HUDEP-2 (cell line): ENCODE measurements around the gene PAX2.

Source experiments
- DNase-seq, 76 experiments: peaks; one replicate each; lab custom pipeline; 2025; ENCODE audit not compliant: unreplicated experiment in 76 of 76; lab: John Stamatoyannopoulos, UW

The PAX2 gene

GRCh38 chr10:100749309-100750217 lies 4.2 kb downstream of the PAX2 start:
- DNase-seq, result no peak

GRCh38 chr10:100750291-100751210 lies 5.2 kb downstream of the PAX2 start:
- no peak for DNase-seq

DNA sequence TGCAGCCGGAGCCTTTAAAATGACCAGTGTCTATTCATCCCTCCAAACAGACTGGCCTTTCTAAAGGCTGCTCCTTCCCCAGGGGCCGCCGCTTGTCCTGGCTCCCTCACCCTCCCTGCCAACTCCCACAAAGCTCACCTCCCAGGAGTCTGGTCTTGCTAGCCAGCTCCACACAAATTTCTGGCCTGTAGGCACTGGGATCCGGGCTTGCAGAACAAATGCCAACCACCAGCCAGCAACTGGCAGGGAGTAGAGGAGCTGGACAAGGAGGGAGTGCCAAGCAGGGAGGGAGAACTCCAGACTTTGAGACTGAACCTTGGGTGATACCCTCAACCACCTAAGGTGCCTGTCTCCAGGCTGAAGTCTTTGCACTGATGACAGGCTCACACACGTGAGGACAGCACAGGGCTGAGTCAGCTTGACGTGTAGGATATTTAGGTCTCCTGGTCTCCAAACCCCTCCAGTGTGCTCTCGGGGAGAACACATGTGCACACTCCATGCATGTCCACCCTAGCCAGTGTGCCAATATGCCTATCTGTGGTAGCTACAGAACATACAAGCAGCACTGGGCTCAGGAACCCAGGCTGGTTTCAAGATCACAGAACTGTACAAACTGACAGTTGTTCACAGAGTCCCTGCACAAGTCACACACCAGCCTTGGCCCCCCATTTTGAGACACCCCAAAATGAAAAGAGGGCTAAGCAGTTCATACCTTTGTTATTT lies 6.0 kb downstream of the PAX2 start:
- no peak for DNase-seq

GRCh38 chr10:100755821-100756220 lies 10.4 kb downstream of the PAX2 start:
- no peak for DNase-seq

DNA sequence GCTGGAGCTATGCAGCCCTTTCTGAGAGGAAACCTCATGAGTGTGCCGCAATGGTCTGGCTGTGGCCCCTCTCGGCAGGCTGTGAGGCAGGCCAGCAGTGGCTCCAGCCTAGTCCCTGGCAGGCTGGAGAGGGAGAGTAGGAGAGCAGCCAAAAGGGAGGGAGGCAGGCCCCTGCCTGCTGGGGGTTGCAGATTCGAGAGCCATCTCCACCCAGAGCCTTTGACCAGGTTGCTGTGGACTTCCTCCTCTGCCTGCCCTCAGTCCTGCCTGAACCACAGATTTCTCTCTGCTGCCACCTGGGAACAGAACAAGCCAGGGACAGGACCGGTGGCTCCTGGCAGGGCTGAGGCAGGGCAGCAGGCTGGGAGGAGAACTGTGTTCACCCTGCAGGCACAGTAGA lies 13.9 kb downstream of the PAX2 start:
- no peak for DNase-seq

GRCh38 chr10:100760726-100761125 lies 15.3 kb downstream of the PAX2 start:
- no peak for DNase-seq

DNA sequence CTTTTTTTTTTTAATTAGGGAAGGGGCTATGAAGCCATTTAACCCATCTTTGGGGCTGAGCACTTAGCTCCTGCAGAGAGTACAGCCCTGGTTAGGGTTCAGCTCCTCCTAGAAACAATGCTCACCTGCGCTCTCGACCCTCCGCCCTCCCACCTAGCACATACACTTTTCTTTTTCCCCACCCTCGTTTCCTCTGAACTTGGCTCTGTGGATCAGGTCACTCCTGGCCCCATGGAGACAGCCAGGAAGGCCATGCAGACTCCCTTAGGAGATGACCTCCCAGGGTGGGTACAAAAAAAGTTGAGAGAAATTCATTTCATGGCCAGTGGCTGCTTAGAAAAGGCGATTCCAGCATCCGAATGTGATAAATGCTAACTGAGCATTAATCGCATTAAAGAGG lies 15.8 kb downstream of the PAX2 start:
- DNase-seq, result no peak

DNA sequence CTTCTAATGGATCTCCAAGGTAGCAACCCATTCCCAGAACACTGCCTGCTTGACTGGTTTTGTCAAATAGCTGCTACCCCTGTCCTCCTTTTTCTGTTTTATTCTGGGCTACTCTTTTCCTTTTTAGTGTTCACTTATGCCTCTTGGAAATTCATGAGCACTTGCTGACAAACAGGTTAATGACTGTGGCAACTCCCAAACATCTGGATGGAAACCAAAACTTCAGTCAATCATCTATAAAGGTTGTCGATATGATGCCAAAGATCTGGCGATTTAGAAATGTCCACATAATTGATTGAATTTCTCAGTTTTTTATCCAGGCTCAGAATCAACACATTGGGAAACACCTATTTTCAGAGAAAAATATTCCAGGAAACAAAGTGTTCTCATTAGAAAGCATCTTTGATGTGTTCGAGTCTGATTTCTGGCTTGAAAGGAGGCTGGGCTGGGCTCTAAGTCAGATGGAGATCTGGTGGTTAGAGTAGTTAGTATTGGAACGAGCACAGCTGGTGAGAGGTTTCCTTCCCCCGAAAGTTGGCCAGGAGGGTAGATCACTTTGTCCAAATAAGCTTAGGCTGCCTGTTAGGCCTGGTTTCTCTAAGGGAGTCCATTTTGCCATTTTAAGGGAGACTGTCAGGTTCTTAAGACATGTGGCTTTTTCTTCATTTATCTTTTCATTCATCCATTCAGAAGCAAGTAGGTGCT lies 17.8 kb downstream of the PAX2 start:
- DNase-seq, result no peak

GRCh38 chr10:100766693-100767421 lies 21.5 kb downstream of the PAX2 start:
- DNase-seq, result no peak

GRCh38 chr10:100767422-100767775 lies 22.0 kb downstream of the PAX2 start:
- no peak for DNase-seq

DNA sequence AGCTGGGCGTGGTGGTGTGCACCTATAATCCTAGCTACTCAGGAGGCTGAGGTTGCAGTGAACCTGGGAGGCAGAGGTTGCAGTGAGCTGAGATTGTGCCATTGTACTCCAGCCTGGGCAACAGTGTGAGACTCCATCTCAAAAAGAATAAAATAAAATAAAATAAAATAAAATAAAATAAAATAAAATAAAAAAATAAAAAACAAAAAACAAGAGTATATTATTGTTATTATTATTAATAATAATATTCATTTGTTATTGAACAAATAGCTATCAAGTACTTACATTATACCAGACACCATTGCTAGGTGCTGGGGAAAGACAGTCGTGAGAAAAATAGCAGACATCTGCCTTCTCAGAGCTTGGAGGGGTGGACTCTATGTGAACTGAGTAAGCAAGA lies 24.1 kb downstream of the PAX2 start:
- DNase-seq, result no peak

DNA sequence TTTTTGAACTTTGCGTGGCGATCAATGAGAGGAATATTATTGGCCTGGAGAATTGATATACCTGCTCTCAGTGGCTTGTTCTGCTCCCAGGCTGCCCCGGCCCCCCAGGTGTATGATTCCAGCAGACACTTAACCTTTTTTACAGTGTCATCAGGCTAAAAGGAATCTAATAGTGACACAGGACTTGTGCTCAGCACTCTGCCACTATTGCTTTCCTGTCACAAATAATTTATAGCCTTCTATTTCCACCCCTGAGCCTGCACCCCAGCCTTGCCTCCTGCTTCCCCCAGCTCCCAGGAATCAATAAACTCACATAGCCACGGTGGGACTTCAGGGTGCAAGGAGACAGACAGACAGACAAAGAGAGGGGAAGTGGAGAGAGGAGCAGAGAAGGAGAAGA lies 28.3 kb downstream of the PAX2 start:
- no peak for DNase-seq

DNA sequence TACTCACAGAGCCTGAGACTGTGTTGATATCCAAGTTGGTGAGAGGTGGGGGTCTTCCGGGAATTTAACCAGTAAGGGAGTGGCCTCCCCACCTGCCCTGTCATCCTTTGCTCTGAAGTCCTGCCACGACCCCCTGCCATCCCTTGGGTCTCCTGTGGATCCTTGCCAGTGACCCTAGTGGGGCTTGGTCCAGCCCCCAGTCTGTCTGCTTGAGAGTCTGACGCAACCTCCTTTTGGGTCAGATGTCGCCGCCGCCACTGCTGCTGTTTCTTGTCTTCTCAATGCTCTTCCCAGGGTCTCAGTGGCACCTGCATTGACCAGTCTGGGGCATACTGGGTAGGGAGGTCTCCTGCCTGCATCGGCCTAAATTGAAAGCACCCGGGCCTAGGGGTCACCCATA lies 28.8 kb downstream of the PAX2 start:
- DNase-seq, result no peak

- DNase-seq, result no peak
These were observed 29.5 kb downstream of the PAX2 start for GRCh38 chr10:100774876-100775275.

- DNase-seq, result no peak
These were observed 30.0 kb downstream of the PAX2 start for GRCh38 chr10:100775386-100775785.

DNA sequence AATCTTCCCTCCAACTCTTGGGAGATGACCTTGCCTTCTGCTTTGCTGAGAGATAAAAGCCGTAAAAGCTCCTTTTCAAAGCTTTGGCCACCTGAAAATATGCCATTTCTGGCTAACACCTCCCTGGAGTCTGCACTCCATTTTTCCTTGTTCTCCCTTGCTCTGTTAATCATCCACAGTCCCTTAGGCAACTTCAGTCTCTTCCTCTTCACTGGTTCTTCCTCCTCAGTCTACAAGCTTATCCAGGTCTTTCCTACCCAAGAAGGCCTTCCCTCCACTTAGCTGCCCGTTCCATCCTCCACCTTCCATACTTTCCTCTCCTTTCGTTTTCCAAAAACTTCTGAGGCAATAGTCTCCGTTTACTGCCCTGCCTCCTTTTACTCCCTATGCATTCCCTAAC lies 30.5 kb downstream of the PAX2 start:
- no peak for DNase-seq

- DNase-seq, result no peak
These were observed 31.3 kb downstream of the PAX2 start for GRCh38 chr10:100776671-100777070.

DNA sequence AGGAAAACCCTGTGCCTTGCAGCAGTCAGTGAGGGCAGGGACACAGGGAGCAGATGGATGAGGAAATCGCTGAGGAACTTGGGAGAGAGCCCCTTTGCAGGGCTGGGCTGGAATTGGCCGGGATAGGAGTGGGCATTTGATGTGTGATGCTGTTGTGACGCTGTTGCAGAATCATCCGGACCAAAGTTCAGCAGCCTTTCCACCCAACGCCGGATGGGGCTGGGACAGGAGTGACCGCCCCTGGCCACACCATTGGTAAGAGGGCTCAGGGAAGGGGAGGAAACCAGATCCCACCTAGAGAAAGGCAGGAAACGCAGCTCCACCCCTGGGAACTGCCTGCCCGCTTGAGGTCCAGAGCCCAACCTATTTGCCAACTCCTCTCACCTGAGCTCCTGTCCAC lies 33.9 kb downstream of the PAX2 start:
- DNase-seq, result no peak

DNA sequence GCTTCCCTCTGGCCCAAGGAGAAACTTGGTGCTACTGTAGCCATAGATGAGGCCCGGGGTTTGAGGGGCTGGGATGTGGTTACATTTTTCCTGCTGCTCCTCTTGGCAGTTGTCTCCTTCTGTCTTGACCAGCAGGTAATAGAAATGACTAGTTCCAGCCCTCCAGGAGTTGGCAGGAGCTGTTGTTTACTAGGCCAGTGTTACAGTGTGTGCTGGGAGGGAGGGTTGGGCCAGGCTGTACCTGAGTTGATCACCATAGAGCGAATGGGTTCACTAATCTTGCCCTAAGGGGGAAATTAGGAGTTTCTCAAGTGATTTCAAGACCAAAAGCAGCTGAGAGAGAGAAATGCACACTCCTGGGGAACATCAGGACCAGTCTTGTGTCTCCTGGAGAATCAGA lies 34.9 kb downstream of the PAX2 start:
- DNase-seq, result no peak

DNA sequence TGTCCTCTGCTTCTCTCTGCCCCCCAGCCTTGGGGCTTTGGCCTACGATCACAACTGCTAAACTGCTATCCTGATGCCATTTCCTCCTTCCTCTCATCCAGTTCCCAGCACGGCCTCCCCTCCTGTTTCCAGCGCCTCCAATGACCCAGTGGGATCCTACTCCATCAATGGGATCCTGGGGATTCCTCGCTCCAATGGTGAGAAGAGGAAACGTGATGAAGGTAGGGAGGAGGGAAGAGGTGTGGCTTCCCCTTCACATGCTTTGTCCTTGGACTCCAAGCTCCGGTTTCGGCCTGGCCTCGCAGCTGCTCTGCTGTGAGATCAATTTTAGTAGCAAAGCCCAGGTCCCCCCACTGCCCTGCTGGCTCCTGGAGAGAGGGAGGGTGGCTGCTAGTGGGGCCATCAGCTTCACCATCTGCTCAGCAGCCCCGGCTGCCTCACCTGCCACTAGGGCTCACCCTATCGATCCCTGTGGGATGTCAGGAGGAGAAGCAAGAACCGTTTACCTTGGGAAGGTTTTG lies 35.8 kb downstream of the PAX2 start:
- DNase-seq, result no peak
